Coronary artery (tissue), 2 donors: ENCODE data around the gene ANO10.
A peak's percentile ranks its signal among the peaks of the same experiment; 100 is the strongest.

Experiments
- DNase-seq: peaks from one replicate; pipeline ENCODE4 v3.0.0-alpha.2; 2017; ENCODE audit warnings: low spot score
- H3K27ac ChIP-seq, 2 donors: fragments of 200-600 bp; sonication (generic); one replicate each; pipeline ENCODE4 v1.5.1; 2016 to 2019
- H3K4me3 ChIP-seq: fragments of 200-600 bp; sonication (generic); 2 replicates; pipeline ENCODE4 v1.5.1; 2016; ENCODE audit warnings: mild to moderate bottlenecking, moderate library complexity
- TF ChIP-seq, protein P1 (sequence below): fragments of 200-600 bp; sonication (generic); IDR thresholded peaks from one replicate; pipeline ENCODE4 v1.5.1; 2019; ENCODE audit warnings: antibody characterized with exemption

Gene ANO10

DNA sequence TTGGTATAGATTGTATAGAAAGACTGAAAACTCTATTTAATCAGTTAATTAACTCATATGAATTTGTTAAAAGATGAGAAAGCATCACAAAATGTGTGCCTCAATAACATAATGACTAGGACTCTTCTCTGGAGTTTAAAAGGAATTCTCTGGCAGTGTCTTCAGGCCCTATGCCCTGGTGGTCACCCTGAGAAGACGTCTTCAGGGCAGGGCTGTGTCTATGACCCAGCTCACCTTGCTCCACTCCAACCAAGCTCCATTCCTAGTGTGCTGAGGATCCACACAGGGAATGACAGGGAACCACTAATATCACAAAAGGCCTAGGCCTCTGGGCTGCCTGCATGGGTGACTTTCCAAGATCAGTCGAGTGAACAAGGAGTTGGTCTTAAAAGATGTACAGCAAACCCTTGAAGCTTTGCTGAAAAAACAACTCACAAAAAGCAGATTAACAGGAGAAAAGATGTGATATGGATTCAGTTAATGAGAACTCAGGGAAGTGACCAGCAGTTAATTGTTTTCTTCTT lies 178.9 kb downstream of the ANO10 start:
- DNase-seq = no peak

DNA sequence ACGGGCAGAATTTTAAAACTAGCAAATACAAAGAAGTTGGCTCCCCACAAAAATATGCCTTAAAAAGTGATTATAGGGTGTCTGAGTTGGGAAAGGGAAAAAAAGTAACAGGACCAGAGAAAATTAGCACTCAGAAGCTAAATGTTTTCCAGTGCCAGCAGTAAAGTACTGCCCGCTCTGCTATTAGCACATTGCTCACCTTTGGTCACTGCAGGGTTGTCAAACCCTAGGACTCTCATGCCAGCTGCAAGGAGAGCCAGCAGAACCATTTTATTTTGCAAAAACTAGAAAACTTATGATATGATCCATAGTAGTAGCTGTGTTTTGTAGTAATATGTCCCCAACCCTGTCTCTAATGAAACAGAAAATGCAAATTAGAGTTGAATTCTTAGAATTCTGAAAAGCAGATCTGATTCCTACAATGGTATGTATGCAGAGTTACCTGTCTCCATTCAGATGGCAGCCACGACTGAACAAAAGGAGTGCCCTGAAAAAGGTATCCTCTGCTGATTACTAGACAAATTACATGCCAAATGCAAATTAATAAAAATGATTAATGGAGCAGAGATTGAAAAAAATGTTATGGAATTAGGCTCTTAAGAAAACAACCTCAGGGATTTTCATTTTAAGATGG lies 185.2 kb downstream of the ANO10 start:
- TF ChIP-seq, protein P1, sequence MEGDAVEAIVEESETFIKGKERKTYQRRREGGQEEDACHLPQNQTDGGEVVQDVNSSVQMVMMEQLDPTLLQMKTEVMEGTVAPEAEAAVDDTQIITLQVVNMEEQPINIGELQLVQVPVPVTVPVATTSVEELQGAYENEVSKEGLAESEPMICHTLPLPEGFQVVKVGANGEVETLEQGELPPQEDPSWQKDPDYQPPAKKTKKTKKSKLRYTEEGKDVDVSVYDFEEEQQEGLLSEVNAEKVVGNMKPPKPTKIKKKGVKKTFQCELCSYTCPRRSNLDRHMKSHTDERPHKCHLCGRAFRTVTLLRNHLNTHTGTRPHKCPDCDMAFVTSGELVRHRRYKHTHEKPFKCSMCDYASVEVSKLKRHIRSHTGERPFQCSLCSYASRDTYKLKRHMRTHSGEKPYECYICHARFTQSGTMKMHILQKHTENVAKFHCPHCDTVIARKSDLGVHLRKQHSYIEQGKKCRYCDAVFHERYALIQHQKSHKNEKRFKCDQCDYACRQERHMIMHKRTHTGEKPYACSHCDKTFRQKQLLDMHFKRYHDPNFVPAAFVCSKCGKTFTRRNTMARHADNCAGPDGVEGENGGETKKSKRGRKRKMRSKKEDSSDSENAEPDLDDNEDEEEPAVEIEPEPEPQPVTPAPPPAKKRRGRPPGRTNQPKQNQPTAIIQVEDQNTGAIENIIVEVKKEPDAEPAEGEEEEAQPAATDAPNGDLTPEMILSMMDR = no peak
- no peak overlapping the region for H3K4me3 ChIP-seq
- no peak overlapping the region for H3K27ac ChIP-seq

More for the DNA sequence above, 178.9 kb downstream of the ANO10 start:
- Histone ChIP-seq H3K27ac (no peak overlapping the region), H3K4me3 (no peak overlapping the region)
- TF ChIP-seq, protein P1 = no peak

DNA sequence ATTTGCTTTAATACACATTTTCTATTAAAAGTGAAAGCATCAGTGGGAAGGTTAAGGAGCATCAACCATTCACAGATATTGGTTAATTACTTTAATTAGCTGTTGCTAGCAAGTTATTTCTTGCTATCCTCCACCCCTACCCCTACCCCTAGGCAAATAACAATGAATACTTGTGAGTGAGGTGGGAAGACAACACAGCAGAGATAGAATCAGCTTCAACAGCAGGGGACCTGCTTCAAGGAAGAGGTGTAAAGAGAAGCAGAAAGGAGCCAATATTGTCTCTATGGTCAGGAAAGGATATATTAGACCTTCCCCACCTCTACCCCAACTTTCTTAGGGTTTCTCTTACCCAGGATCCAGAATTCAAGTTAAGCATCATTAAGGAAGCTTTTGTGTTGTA lies 186.1 kb downstream of the ANO10 start:
- Histone ChIP-seq H3K27ac (no peak overlapping the region), H3K4me3 (no peak overlapping the region)
- TF ChIP-seq, protein P1 = no peak
- no peak for DNase-seq

More for the DNA sequence above, 185.2 kb downstream of the ANO10 start:
- DNase-seq = no peak

GRCh38 chr3:43434431-43434830 lies 187.4 kb downstream of the ANO10 start:
- Histone ChIP-seq H3K27ac (no peak overlapping the region), H3K4me3 (no peak overlapping the region)
- DNase-seq = no peak
- TF ChIP-seq, protein P1 = no peak

DNA sequence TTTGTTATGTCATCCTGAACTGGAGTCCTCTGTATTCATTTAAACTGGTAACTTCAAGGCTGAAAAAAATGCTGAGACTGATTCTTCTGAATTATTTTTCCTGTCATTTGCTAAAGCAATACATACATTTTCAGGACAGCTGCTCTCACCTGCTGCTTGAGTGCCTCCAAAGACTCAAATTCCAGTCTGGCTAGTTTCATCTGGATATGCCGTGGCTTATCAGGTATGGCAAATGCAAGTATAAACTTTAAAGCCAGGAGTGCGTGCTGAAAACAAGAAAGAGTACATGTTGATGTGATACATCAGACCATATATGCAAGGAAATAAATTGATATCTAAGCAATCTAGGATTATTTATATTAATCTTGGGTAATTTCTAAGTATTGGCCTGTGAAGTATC lies 189.3 kb downstream of the ANO10 start:
- H3K27ac ChIP-seq = no peak overlapping the region
- no peak overlapping the region for H3K4me3 ChIP-seq
- DNase-seq = no peak
- TF ChIP-seq, protein P1 = no peak

- TF ChIP-seq, protein P1 = no peak
- DNase-seq = no peak
- H3K27ac ChIP-seq = peak overlapping the region in 1 of 2 donors; percentile 56
- H3K4me3 ChIP-seq = no peak overlapping the region
Measured at GRCh38 chr3:43426388-43426787, 195.4 kb downstream of the ANO10 start.

DNA sequence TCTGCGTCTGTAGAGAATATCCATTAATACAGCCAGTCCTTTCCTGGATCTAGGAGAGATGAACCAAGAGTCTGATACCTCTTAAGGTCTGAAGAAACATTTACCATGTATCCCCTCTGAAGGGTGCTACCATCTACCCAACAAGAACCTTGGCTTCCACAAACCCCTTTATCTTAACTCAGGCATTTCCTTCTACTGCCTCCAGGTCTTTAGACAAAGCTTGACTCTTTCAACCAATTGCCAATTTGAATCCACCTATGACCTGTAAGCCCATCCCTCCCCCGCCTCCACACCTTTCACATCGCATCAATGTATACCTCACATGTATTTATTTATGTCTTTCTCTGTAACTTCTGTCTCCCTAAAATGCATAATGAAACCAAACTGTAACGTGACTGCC lies 196.0 kb downstream of the ANO10 start:
- no peak for DNase-seq
- TF ChIP-seq, protein P1 = no peak
- Histone ChIP-seq H3K27ac (peak overlapping the region; percentile 32 to 56), H3K4me3 (no peak overlapping the region)
